GM21723 (cell line): Measurements from ENCODE around the gene MRTO4.
"Not testable (repeated sequence)": the region's sequence is repeated elsewhere in the genome, so short reads cannot be mapped to it uniquely, and the experiment has no call there.

ENCODE experiments used
- ATAC-seq: cut with Tn5 transposase; IDR thresholded peaks from one replicate; pipeline ENCODE4 v1.9.1; 2021; ENCODE audit warnings: mild to moderate bottlenecking, moderate library complexity; ENCODE audit not compliant: unreplicated experiment

The MRTO4 gene

DNA sequence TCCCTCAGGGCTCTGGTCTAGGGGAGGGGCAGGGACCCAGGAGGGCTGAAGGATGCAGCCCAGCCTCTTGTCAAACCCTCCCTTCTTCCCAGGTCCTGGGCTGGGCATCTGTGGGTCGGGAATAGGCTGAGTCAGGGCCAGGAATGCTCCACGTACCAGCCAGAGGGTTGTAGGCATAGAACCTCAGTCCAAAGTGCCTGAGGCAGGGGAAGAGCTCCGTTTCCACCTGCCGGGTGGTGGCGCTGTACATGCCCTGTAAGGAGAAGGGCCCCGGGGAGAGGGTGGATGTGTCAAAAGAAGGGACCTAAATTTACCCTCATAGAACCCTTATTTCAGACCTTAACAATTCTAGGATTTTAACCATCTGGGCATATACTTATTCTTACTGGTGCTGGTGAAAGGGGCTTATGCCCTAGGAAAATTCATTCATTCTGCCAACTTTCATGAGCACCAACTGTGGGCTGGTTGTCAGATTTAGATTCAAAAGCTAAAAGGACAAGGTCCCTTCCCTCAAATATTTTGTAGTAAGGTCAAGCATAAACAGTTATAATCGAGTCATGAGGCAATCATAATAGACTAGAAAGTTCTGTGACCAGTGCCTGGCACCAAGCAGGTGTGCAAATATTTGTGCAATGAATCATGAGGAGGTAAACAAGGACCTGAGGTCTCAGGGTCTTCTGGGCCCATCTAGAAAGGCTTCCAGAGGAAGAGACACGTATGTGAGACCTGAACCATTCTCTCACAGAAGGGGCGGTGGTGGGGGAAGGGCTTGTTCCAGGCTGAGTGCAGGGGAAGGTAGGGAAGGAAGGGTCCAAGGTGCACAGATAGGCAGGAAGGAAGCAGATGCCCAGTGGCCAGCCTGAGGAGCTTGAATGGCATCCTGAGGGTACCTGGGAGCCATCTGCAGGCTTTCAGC is 18.1 kb downstream of the MRTO4 start:
- ATAC-seq = not testable (repeated sequence)

DNA sequence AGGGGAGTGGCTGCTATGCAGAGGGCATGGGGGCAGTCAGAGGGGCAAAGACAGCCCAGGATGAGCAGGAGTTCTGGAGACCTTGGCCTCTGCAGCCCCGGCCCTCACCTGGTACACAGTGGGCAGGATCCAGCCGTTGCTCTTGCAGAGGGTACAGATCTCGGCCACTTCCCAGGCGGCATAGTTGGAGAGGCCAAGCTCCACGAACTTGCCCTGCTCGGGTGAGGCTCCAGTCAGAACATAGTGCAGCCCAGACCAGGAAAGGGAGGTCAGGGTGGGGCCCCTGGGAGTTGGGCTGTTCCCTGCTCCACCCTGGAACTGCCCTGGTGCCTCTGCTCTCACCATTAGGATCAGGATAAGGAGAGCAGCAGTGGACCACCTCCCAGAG is 18.7 kb downstream of the MRTO4 start:
- ATAC-seq = not testable (repeated sequence)

DNA sequence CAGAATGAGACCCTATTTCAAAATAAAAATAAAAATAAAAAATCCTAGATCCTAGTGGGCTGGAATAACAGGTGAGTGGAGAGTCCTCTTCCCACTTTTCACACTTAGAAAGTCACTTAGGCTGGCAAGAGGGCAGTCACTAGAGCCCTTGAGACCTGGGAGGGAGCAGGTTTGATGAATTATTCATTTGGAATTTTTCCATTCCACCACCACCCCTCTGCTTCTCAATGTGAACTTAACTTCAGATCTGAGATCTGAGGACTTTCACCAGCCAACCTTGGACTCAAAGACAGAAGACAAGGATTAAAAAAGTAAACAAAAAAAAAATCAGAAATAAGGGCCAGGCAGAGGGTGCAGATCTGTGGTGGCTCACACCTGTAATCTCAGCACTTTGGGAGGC is 20.5 kb downstream of the MRTO4 start:
- ATAC-seq = no peak

DNA sequence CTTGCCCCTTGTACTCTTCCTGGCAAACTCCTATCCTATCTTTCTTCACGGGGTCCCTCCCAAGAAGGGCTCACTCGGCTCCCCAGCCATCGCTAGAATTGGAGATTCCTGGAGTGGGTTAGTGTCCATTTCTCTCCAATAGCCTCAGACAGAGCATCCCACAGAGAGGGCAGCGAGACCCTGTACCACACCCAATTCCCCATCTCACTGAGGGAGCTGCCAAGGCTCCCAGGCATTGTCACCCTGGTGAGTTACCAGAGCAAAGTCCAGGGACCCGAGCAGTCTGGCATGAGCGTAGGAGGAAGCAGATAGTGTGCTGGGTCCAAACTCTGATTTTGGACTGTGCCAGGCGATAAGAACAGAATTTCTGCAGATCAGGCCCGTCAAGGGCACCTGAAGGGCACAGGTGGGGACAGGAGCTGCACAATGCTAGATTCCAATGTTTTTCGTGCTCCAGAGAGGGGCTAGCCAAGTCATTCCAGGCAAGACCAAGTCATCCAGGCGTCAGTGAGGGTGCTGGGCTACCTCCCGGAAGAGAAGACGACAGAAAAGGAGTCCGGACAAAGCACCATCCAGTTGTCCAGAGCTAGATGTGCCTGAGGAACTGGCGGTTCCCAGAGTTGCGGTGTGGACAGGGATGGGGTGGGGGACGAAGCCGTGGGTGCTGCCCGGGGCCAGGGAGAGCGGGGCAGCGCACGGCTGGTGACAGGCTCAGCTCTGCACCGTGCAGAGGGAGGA is 21.7 kb downstream of the MRTO4 start:
- no peak for ATAC-seq

DNA sequence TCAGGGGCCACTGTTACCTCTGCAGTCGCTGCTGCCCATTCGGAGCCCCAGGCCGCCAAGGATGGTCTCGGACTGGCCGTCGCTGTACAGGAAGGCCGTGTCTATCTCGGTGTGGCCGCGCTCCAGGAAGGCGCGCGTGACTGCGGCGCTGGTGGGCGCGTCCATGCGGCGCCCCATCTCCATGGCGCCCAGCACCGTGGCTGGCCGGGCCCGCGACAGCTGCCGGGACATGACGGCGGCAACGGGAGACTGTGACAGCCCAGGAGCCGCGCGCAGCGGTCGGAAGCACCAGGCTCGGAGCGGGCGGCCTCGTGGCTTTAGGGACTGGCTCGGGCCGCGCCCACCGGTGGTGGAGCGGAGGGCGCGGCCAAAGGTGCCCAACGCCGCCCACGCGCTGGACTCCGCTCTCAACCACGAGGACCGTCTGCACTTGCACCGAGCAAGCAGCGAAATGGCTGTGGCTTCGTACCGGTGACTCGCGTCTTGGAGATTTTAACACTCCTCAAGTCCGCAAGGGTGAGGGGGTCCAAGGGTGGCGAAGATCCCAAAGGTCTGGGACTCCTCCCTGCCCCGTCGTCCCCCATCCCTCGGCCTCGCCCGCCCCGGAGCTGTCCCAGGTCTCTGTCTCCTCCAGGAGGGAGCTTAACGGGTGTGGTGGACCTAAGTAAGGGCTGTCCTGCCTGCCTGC is 22.4 kb downstream of the MRTO4 start:
- ATAC-seq = not testable (repeated sequence)

DNA sequence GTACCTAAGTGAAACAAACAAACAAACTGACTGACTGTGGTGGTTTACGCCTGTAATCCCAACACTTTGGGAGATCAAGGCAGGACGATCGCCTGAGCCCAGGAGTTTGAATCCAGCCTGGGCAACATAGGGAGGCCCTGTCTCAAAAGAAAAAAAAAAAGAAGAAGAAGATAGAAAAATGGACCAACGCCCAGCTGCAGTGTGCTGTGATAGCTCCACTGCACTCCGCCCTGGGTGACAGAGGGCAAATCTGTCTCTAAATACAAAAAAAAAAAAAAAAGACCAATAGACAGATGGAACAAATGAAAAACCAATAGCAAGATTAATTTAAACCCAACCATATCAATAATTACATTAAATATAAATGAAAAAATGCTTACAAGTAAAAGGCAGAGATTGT is 23.0 kb downstream of the MRTO4 start:
- no peak for ATAC-seq

DNA sequence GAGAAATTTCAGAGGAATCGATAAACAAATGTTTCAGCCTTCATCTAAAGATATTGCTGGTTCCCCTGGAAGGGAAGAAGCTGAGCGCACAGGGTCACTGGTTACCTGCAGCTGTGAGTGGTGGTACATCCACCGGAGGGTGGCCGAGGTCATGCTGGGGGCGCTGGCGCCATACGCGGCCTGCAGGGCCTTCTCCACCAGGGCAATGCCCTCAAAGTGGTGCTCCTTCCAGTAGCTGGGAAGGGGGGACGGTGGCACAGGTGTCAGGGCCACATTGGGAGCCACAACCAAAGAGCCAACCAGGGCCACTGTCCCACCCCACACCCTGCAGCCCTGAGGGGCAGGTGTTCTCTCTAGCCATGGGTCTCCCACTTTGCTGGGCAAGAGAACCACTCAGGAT is 32.3 kb downstream of the MRTO4 start:
- ATAC-seq = no peak

DNA sequence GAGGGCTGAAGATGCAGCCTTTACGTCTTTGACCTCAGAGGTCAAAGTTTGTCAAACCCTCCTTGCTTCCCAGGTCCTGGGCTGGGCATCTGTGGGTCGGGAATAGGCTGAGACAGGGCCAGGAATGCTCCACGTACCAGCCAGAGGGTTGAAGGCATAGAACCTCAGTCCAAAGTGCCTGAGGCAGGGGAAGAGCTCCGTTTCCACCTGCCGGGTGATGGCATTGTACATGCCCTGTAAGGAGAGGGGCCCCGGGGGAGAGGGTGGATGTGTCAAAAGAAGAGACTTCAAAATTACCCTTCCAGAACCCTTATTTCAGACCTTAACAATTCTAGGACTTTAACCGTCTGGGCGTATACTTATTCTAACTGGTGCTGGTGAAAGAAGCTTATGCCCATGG is 33.3 kb downstream of the MRTO4 start:
- ATAC-seq = no peak

DNA sequence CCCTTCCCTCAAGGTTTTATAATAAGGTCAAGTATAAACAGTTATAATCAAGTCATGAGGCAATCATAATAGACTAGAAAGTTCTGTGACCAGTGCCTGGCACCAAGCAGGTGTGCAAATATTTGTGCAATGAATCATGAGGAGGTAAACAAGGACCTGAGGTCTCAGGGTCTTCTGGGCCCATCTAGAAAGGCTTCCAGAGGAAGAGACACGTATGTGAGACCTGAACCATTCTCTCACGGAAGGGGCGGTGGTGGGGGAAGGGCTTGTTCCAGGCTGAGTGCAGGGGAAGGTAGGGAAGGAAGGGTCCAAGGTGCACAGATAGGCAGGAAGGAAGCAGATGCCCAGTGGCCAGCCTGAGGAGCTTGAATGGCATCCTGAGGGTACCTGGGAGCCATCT is 33.8 kb downstream of the MRTO4 start:
- not testable (repeated sequence) for ATAC-seq

DNA sequence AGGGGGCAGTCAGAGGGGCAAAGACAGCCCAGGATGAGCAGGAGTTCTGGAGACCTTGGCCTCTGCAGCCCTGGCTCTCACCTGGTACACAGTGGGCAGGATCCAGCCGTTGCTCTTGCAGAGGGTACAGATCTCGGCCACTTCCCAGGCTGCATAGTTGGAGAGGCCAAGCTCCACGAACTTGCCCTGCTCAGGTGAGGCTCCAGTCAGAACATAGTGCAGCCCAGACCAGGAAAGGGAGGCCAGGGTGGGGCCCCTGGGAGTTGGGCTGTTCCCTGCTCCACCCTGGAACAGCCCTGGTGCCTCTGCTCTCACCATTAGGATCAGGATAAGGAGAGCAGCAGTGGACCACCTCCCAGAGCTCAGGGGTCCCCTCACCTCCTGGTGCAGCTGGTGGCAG is 34.2 kb downstream of the MRTO4 start:
- not testable (repeated sequence) for ATAC-seq

DNA sequence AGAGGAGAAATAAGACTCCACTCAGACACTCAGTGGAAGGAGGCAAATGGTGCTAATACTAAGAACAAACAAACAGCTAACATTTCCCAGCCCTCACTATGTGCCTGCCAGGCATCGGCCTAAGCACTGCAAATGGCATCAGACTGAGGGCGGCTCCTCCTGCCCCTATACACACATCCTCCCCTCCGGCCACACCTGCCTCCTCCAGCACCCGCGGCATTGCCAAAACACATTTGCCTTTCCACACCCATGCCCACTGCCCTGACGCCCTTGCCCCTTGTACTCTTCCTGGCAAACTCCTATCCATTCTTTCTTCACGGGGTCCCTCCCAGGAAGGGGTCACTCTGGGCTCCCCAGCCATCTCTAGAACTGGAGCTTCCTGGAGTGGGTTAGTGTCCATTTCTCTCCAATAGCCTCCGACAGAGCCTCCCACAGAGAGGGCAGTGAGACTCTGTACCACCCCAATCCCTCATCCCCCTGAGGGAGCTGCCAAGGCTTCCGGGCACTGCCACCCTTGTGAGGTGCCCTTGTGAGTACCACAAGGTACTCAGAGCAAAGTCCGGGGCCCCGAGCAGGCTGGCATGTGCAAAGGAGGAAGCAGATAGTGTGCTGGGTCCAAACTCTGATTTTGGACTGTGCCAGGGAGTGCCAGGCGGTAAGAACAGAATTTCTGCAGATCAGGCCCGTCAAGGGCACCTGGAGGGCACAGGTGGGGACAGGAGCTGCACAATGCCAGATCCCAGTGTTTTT is 36.0 kb downstream of the MRTO4 start:
- ATAC-seq = no peak

DNA sequence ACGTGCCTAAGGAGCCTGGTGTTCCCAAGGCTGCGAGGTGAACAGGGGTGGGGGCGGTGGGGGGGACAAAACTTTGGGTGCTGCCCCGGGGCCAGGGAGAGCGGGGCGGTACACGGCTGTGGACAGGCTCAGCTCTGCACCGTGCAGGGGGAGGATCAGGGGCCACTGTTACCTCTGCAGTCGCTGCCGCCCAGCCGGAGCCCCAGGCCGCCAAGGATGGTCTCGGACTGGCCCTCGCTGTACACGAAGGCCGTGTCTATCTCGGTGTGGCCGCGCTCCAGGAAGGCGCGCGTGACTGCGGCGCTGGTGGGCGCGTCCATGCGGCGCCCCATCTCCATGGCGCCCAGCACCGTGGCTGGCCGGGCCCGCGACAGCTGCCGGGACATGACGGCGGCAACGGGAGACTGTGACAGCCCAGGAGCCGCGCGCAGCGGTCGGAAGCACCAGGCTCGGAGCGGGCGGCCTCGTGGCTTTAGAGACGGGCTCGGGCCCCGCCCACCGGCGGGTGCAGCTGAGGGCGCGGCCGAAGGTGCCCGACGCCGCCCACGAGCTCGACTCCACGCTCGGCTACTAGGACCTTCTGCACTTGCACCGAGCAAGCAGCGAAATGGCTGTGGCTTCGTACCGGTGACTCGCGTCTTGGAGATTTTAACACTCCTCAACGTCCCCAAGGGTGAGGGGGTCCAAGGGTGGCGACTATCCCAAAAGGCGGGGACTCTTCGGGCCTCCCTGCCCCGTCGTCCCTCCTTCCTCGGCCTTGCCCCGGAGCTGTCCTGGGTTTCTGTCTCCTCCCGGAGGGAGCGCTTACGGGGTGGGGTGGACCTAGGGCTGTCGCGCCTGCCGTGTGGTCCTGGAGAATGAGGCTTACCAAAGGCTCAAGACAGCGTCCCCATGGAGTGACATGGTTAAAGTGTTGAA is 37.0 kb downstream of the MRTO4 start, which contains the start of gene AKR7A3:
Gene AKR7A3 (minus strand): TSS at position 447 of the 918 bp plus-strand sequence. CDS start 61 bp downstream, at position 386.
- ATAC-seq = not testable (repeated sequence)

DNA sequence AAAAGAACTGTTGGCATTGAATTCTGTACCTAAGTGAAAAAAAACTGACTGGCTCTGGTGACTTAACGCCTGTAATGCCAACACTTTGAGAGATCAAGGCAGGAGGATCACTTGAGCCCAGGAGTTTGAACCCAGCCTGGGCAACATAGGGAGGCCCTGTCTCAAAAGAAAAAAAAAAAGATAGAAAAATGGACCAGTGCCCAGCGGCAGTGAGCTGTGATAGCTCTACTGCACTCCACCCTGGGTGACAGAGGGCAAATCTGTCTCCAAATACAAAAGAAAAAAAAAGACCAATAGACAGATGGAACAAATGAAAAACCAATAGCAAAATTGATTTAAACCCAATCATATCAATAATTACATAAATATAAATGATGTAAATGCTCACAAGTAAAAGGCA is 37.6 kb downstream of the MRTO4 start:
- no peak for ATAC-seq

DNA sequence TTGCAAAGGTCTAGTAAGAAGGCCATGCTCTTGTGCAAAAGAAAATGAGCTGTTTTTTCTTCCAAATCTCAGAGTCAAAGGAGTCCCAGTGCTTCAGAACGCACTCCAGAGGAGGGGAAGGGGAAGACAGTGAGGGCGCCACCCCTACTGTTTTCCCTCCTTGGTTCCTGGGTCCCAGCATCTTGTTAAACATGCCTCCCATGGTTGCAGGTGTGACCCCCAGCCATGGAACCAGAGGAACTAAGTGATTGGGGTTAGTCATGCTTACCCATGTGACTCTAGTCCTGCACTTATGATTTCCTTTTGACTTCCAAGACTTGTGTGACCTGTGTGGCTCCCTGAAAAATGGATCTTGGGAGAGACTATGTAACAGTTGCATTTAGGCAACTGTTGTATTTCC is 43.0 kb downstream of the MRTO4 start:
- no peak for ATAC-seq

DNA sequence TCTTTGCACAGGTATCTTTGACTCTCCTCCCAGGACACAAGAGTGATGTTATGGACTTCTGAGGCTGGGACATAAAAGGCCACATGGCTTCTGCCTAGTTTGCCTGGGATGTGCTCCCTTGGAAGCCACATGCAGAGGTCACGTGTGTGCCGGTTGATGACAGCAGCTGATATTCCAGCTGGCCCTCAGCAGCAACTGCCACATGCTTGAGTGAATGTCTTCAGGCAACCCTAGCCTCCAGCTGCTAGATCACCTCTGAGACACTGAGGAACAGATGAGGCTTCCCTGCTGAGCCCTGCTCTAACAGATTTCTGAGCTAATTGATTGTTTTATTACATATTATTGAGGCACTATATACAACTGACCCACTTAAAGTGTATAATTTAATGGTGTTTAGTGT is 48.6 kb downstream of the MRTO4 start:
- no peak for ATAC-seq

DNA sequence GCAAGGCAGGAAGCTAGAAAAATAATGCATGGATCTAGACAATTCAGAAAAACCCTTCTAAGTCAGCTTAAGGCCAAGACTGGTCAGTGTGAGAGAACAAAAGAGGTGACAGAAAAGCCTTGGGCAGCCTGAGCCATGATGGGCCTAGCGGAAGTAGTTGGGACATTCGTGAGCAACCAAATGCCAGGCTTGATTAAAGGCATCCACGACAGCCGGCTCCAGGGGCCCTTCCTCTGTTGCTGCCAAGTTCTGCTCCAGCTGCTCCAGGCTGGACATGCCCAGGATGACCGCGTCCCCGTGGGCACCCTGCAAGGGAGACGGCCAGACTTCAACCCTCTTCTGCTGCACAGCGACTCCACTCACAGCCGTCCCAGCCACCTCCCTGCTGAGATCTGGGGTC is 52.5 kb downstream of the MRTO4 start:
- ATAC-seq = not testable (repeated sequence)

DNA sequence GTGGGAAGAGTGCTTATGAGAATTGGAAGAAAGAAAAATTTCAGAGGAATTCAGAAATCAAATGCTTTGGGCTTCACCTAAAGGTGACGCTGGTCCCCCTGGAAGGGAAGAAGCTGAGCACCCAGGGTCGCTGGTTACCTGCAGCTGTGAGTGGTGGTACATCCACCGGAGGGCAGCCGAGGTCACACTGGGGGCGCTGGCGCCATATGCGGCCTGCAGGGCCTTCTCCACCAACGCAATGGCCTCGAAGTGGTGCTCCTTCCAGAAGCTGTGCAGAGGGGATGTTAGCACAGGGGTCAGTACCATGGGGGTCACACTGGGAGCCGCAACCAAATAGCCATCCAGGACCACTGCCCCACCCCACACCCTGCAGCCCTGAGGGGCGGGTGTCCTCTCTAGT is 54.3 kb downstream of the MRTO4 start:
- no peak for ATAC-seq

DNA sequence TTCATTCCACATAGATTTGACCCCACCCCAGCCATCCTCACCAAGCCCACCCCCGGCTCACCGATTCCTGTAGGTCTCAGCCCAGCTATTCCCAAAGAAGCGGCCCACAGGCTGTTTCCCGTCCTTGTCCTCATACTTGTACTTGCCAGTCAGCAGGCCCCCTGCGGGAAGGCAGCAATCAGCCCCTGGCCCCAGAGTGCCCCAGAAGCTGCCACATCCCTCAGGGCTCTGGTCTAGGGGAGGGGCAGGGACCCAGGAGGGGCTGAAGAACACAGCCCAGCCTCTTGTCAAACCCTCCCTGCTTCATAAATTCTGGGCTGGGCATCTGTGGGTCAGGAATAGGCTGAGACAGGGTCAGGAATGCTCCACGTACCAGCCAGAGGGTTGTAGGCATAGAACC is 55.3 kb downstream of the MRTO4 start:
- no peak for ATAC-seq

DNA sequence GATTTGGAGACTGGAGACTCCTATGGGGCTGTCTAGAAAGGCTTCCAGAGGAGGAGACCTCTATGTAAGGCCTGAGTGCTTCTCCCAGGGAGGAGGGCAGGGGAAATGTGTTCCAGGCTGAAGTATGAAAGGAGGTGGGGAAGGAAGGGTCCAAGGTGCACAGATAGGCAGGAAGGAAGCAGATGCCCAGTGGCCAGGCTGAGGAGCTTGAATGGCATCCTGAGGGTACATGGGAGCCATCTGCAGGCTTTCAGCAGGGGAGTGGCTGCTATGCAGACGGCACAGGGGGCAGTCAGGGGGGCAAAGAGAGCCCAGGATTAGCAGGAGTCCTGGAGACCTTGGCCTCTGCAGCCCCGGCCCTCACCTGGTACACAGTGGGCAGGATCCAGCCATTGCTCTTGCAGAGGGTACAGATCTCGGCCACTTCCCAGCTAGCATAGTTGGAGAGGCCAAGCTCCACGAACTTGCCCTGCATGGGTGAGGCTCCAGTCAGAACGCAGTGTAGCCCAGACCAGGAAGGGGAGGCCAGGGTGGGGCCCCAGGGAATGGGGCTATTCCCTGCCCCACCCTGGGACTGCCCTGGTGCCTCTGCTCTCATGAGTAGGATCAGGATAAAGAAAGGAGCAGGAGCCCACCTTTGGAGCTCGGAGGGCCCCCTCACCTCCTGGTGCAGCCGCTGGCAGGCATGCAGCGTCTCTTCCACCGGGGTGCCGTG is 56.3 kb downstream of the MRTO4 start:
- no peak for ATAC-seq
